CD4-positive, alpha-beta T cell (primary cell): ENCODE results near the gene NBPF20. TPM values are rescaled to one million over a fixed set of nuclear protein-coding genes. Genes with fewer than 3 reads are reported as not detected.
"Not testable (repeated sequence)": the region's sequence is repeated elsewhere in the genome, so short reads cannot be mapped to it uniquely, and the experiment has no call there.

ENCODE experiments used
- ATAC-seq: fragments of 200-7000 bp; cut with Tn5 transposase; one replicate; pipeline ENCODE4 v1.10.0; 2022; ENCODE audit warnings: mild to moderate bottlenecking; ENCODE audit not compliant: poor library complexity
- CTCF ChIA-PET: fragments of 350-600 bp; sonication (Branson Sonifier 250); formaldehyde crosslinking; loops from one replicate; lab custom pipeline; 2021; ENCODE audit warnings: antibody characterized with exemption, inconsistent platforms; lab: Charles Lee
- POLR2A ChIA-PET: fragments of 350-600 bp; sonication (Branson Sonifier 250); formaldehyde crosslinking; loops from one replicate; lab custom pipeline; 2021; ENCODE audit warnings: antibody characterized with exemption, inconsistent platforms; lab: Charles Lee
- DNase-seq, 14 experiments: peaks; one replicate each; pipeline ENCODE4 v3.0.0-alpha.2; 2013 to 2020; ENCODE audit warnings: mixed read lengths in 2 of 14
- H3K27ac ChIP-seq, 2 donors: one replicate each; pipeline versions ENCODE4 v1.5.1 to v1.7.0; 2013; ENCODE audit warnings: low read length in 2 of 2, low read depth in 1 of 2, mild to moderate bottlenecking in 1 of 2
- H3K27me3 ChIP-seq, 2 experiments: 1 replicate in 1 of 2; 2 replicates in 1 of 2; pipeline versions ENCODE4 v1.6.1 to v1.7.0; 2013; ENCODE audit warnings: low read length in 2 of 2, control low read depth in 1 of 2, mild to moderate bottlenecking in 1 of 2, moderate library complexity in 1 of 2; ENCODE audit not compliant: insufficient read depth in 2 of 2, control insufficient read depth in 1 of 2
- H3K36me3 ChIP-seq: one replicate; pipeline ENCODE4 v1.6.1; 2013; ENCODE audit warnings: low read length, control low read depth; ENCODE audit not compliant: insufficient read depth
- H3K4me1 ChIP-seq: one replicate; pipeline ENCODE4 v1.6.1; 2013; ENCODE audit warnings: low read length, control low read depth; ENCODE audit not compliant: insufficient read depth
- H3K4me3 ChIP-seq: one replicate; pipeline ENCODE4 v1.5.1; 2013; ENCODE audit warnings: mild to moderate bottlenecking, low read length, moderate library complexity
- H3K9me3 ChIP-seq, 2 experiments: 1 replicate in 1 of 2; 2 replicates in 1 of 2; pipeline versions ENCODE4 v1.6.1 to v1.7.0; 2013; ENCODE audit warnings: low read length in 2 of 2, mild to moderate bottlenecking in 2 of 2, control low read depth in 1 of 2, moderate library complexity in 1 of 2; ENCODE audit not compliant: control insufficient read depth in 1 of 2, insufficient read depth in 1 of 2
- H3K27ac Mint-ChIP-seq: one replicate; pipeline ENCODE4 v1.8.0; 2020; ENCODE audit warnings: mixed read lengths
- H3K27me3 Mint-ChIP-seq: one replicate; pipeline ENCODE4 v1.8.0; 2021; ENCODE audit warnings: mixed read lengths
- H3K36me3 Mint-ChIP-seq: one replicate; pipeline ENCODE4 v1.8.0; 2021; ENCODE audit warnings: low read depth, mixed read lengths
- H3K4me1 Mint-ChIP-seq: one replicate; pipeline ENCODE4 v1.8.0; 2021; ENCODE audit warnings: low read depth, mixed read lengths
- H3K4me3 Mint-ChIP-seq: one replicate; pipeline ENCODE4 v1.8.0; 2020; ENCODE audit warnings: mild to moderate bottlenecking, mixed read lengths
- H3K9me3 Mint-ChIP-seq: one replicate; pipeline ENCODE4 v1.8.0; 2020; ENCODE audit warnings: mixed read lengths
- intact Hi-C, 2 experiments: fragments of 100-400 bp; cut with DNase I in 1 of 2; cut with micrococcal nuclease in 1 of 2; formaldehyde crosslinking; loops; one replicate each; pipeline versions ENCODE4 v1.15.1 to v1.9.0; 2023 to 2025; cut with DNase I, micrococcal nuclease
- total RNA-seq, 174 experiments: library from RNA in 2 of 174; stranded (reverse) in 2 of 174; gene quantifications; one replicate each; pipeline ENCODE4 v1.2.3 and lab custom pipeline; 2021 to 2026

The NBPF20 gene
- total RNA-seq, 2 experiments from 2014 or later, result 3.3 to 3.5 TPM

GRCh38 chr1:145430830-145431229, 5.4 kb upstream of the NBPF20 start:
- H3K36me3 Mint-ChIP-seq, POLR2A ChIA-PET, CTCF ChIA-PET, intact Hi-C loops, H3K27ac Mint-ChIP-seq, H3K4me3 Mint-ChIP-seq, ATAC-seq, H3K9me3 Mint-ChIP-seq, H3K4me3 ChIP-seq, DNase-seq, H3K27ac ChIP-seq, H3K36me3 ChIP-seq: not testable (repeated sequence)
- H3K27me3 Mint-ChIP-seq, result peaks cover 55% of the 10 kb centered on the region
- H3K4me1 ChIP-seq, result peaks cover 11% of the 10 kb centered on the region
- peaks cover 12 to 23% of the 10 kb centered on the region in 2 experiments for H3K27me3 ChIP-seq
- H3K9me3 ChIP-seq, result peaks cover 0 to 20% of the 10 kb centered on the region in 2 experiments
- peaks cover 13% of the 10 kb centered on the region for H3K4me1 Mint-ChIP-seq

GRCh38 chr1:145429329-145429728, 3.9 kb upstream of the NBPF20 start:
- intact Hi-C loops, H3K36me3 Mint-ChIP-seq, H3K4me3 Mint-ChIP-seq, DNase-seq, H3K36me3 ChIP-seq, H3K27ac ChIP-seq, H3K9me3 Mint-ChIP-seq, POLR2A ChIA-PET, H3K4me3 ChIP-seq, ATAC-seq, CTCF ChIA-PET, H3K27ac Mint-ChIP-seq: not testable (repeated sequence)
- Mint-ChIP-seq H3K4me1 (peaks cover 24% of the 10 kb centered on the region), H3K27me3 (peaks cover 63% of the 10 kb centered on the region)
- Histone ChIP-seq H3K27me3 (peaks cover 12 to 23% of the 10 kb centered on the region in 2 experiments), H3K4me1 (peaks cover 20% of the 10 kb centered on the region), H3K9me3 (peaks cover 0 to 20% of the 10 kb centered on the region in 2 experiments)

- H3K36me3 Mint-ChIP-seq, result peaks cover 11% of the 10 kb centered on the region
- DNase-seq, result peak in 10 of 14 experiments; percentile 7 to 74 (median 26)
- intact Hi-C loops, H3K9me3 Mint-ChIP-seq, CTCF ChIA-PET, H3K27ac ChIP-seq, H3K36me3 ChIP-seq: not testable (repeated sequence)
- peak; percentile 73 for ATAC-seq
- H3K4me1 Mint-ChIP-seq, result peaks cover 12% of the 10 kb centered on the region
- peaks cover 37% of the 10 kb centered on the region for H3K27me3 Mint-ChIP-seq
- POLR2A ChIA-PET, result interaction anchor here (0.8 to 1.0 kb wide), 2 partner anchors 40 to 399 kb away, joined by 3 read pairs; partner anchors contain the start of genes POLR3C and RNF115
- peaks cover 12% of the 10 kb centered on the region for H3K4me1 ChIP-seq
- H3K27me3 ChIP-seq, result peaks cover 9 to 23% of the 10 kb centered on the region in 2 experiments
- peak overlapping the region; percentile 73 for H3K27ac Mint-ChIP-seq
- H3K4me3 ChIP-seq, result peak overlapping the region; percentile 67
- H3K4me3 Mint-ChIP-seq, result peak overlapping the region; percentile 97
- peaks cover 0 to 19% of the 10 kb centered on the region in 2 experiments for H3K9me3 ChIP-seq
These were observed 579 bp downstream of the NBPF20 start for GRCh38 chr1:145424612-145425435.

GRCh38 chr1:145415149-145415548, 10.3 kb downstream of the NBPF20 start:
- H3K4me1 ChIP-seq, ATAC-seq, intact Hi-C loops, H3K4me3 Mint-ChIP-seq, POLR2A ChIA-PET, H3K9me3 Mint-ChIP-seq, H3K27ac Mint-ChIP-seq, H3K4me3 ChIP-seq, DNase-seq, CTCF ChIA-PET, H3K9me3 ChIP-seq, H3K27ac ChIP-seq, H3K36me3 ChIP-seq, H3K4me1 Mint-ChIP-seq, H3K36me3 Mint-ChIP-seq, H3K27me3 Mint-ChIP-seq, H3K27me3 ChIP-seq: not testable (repeated sequence)

GRCh38 chr1:145407266-145407665, 18.1 kb downstream of the NBPF20 start:
- H3K4me3 Mint-ChIP-seq, H3K36me3 Mint-ChIP-seq, H3K27ac ChIP-seq, H3K4me3 ChIP-seq, H3K36me3 ChIP-seq, intact Hi-C loops, H3K27me3 ChIP-seq, H3K9me3 Mint-ChIP-seq, H3K27me3 Mint-ChIP-seq, ATAC-seq, H3K9me3 ChIP-seq, H3K27ac Mint-ChIP-seq, H3K4me1 ChIP-seq, CTCF ChIA-PET, H3K4me1 Mint-ChIP-seq, POLR2A ChIA-PET, DNase-seq: not testable (repeated sequence)

- H3K4me1 Mint-ChIP-seq, H3K4me1 ChIP-seq, ATAC-seq, H3K27ac ChIP-seq, H3K36me3 Mint-ChIP-seq, CTCF ChIA-PET, H3K36me3 ChIP-seq, H3K9me3 ChIP-seq, intact Hi-C loops, H3K4me3 ChIP-seq, H3K27me3 Mint-ChIP-seq, H3K4me3 Mint-ChIP-seq, H3K27ac Mint-ChIP-seq, POLR2A ChIA-PET, DNase-seq, H3K9me3 Mint-ChIP-seq, H3K27me3 ChIP-seq: not testable (repeated sequence)
These were observed 20.5 kb downstream of the NBPF20 start for GRCh38 chr1:145404949-145405348.

- H3K4me1 Mint-ChIP-seq, H3K4me3 Mint-ChIP-seq, H3K4me1 ChIP-seq, H3K4me3 ChIP-seq, CTCF ChIA-PET, DNase-seq, ATAC-seq, H3K27me3 ChIP-seq, H3K36me3 ChIP-seq, H3K9me3 Mint-ChIP-seq, H3K27me3 Mint-ChIP-seq, intact Hi-C loops, H3K27ac ChIP-seq, H3K9me3 ChIP-seq, POLR2A ChIA-PET, H3K27ac Mint-ChIP-seq: not testable (repeated sequence)
- peaks cover 12% of the 10 kb centered on the region for H3K36me3 Mint-ChIP-seq
These were observed 24.7 kb downstream of the NBPF20 start for GRCh38 chr1:145400701-145401100.
